Measurements from ENCODE around the gene SNUPN. TPM values are rescaled to one million over a fixed set of nuclear protein-coding genes. Genes with fewer than 3 reads are reported as not detected.

Gene SNUPN
- polyA plus RNA-seq, 1 of the 3 experiments (the other 2 are of a cell fraction): 31.7 TPM

GRCh38 chr15:75654201-75654907 is 28.8 kb upstream of the SNUPN start:
- Histone ChIP-seq H3K79me2 (ENCODE audit: insufficient read depth) (peaks cover 75% of the 10 kb centered on the region), H3K9ac (no peak overlapping the region), H2AFZ (ENCODE audit: low read depth) (no peak overlapping the region), H3K9me3 (no peaks in the 10 kb centered on the region), H3K27me3 (ENCODE audit: insufficient read depth) (no peaks in the 10 kb centered on the region), H3K36me3 (replicated peaks in 1 of 2; ENCODE audit: control insufficient read depth in 1 of 2, insufficient read depth in 2 of 2, low read length in 1 of 2) (peaks cover 8 to 10% of the 10 kb centered on the region in 2 experiments), H4K20me1 (ENCODE audit: insufficient read depth) (peaks cover 64% of the 10 kb centered on the region), H3K4me1 (ENCODE audit: control insufficient read depth in 1 of 2, insufficient read depth in 2 of 2, low read depth in 1 of 2, low read length in 1 of 2) (peaks cover 7 to 41% of the 10 kb centered on the region in 2 experiments; a peak in 1 of 4 replicates), H3K4me3 (ENCODE audit: low read depth in 2 of 2, low read length in 1 of 2) (no peak overlapping the region), H3K9me2 (no peaks in the 10 kb centered on the region), H3K4me2 (peak overlapping the region; percentile 7; the same call in 1 of the 2 replicates), H3K27ac (ENCODE audit: low read depth in 2 of 2, low read length in 1 of 2) (no peak overlapping the region), H3F3A (replicated peaks; ENCODE audit: insufficient read depth) (no peaks in the 10 kb centered on the region)
- CTCF ChIA-PET: interaction anchor here (1.1 to 1.7 kb wide), 2 partner anchors 14 kb away, joined by 3 to 5 read pairs; partner anchors contain the start of gene IMP3
- 92% methylated on average over 4 of the region's 4 CpGs for WGBS (ENCODE audit: low lambda C conversion rate)
- POLR2A ChIA-PET: no interaction called here
- no peak for DNase-seq
- TF ChIP-seq CHD2 (IDR thresholded peaks at IDR 0.05; ENCODE audit: low read length, partially characterized antibody) (no peak), RCOR1 (IDR thresholded peaks at IDR 0.05; ENCODE audit: low read length) (no peak), YY1 (IDR thresholded peaks at IDR 0.05; ENCODE audit: low read depth) (no peak), POLR2AphosphoS5 (IDR thresholded peaks at IDR 0.05; ENCODE audit: low read depth, low read length) (no peak), TCF12 (IDR thresholded peaks at IDR 0.05) (no peak), GABPA (IDR thresholded peaks at IDR 0.05; ENCODE audit: low read depth) (no peak), REST (IDR thresholded peaks at IDR 0.05; ENCODE audit: low read depth, low read length) (no peak), MAX (IDR thresholded peaks at IDR 0.05; ENCODE audit: low read depth) (no peak), USF1 (IDR thresholded peaks at IDR 0.05; ENCODE audit: borderline replicate concordance, low read depth) (no peak), RAD21 (IDR thresholded peaks at IDR 0.05; ENCODE audit: low read length) (no peak), NFIC (IDR thresholded peaks at IDR 0.05; ENCODE audit: borderline replicate concordance) (no peak)

GRCh38 chr15:75653347-75653913 is 27.9 kb upstream of the SNUPN start:
- peaks cover 85% of the 10 kb centered on the region for H3K79me2 ChIP-seq (ENCODE audit: insufficient read depth)
- POLR2A ChIA-PET: no interaction called here
- H3K4me3 ChIP-seq (ENCODE audit: low read depth in 2 of 2, low read length in 1 of 2): no peak overlapping the region

More at GRCh38 chr15:75653347-75653913, 27.9 kb upstream of the SNUPN start:
- peaks cover 64% of the 10 kb centered on the region for H4K20me1 ChIP-seq (ENCODE audit: insufficient read depth)
- peaks cover 9 to 46% of the 10 kb centered on the region in 2 experiments; a peak in 2 of 4 replicates for H3K4me1 ChIP-seq (ENCODE audit: control insufficient read depth in 1 of 2, insufficient read depth in 2 of 2, low read depth in 1 of 2, low read length in 1 of 2)
- H3K4me2 ChIP-seq: peak overlapping the region; percentile 99
- no peaks in the 10 kb centered on the region for H3K9me2 ChIP-seq
- peaks cover 8 to 10% of the 10 kb centered on the region in 2 experiments for H3K36me3 ChIP-seq (replicated peaks in 1 of 2; ENCODE audit: control insufficient read depth in 1 of 2, insufficient read depth in 2 of 2, low read length in 1 of 2)
- H3F3A ChIP-seq (replicated peaks; ENCODE audit: insufficient read depth): no peaks in the 10 kb centered on the region
- H3K27ac ChIP-seq (ENCODE audit: low read depth in 2 of 2, low read length in 1 of 2): no peak overlapping the region
- no peaks in the 10 kb centered on the region for H3K9me3 ChIP-seq
- no peaks in the 10 kb centered on the region for H3K27me3 ChIP-seq (ENCODE audit: insufficient read depth)
- TF ChIP-seq SIN3A (IDR thresholded peaks at IDR 0.05; ENCODE audit: borderline replicate concordance, low read depth, low read length) (no peak), RFX5 (IDR thresholded peaks at IDR 0.05; ENCODE audit: low read length) (no peak), EZH2phosphoT487 (IDR thresholded peaks at IDR 0.05; ENCODE audit: borderline replicate concordance, low read depth) (no peak), ZBTB33 (IDR thresholded peaks at IDR 0.05; ENCODE audit: borderline replicate concordance, low read depth) (no peak), USF1 (IDR thresholded peaks at IDR 0.05; ENCODE audit: borderline replicate concordance, low read depth) (no peak), YY1 (IDR thresholded peaks at IDR 0.05; ENCODE audit: low read depth) (no peak)
- WGBS (ENCODE audit: low lambda C conversion rate): 93% methylated on average over 16 of the region's 16 CpGs
- DNase-seq: no peak
- H2AFZ ChIP-seq (ENCODE audit: low read depth): no peak overlapping the region
- H3K9ac ChIP-seq: no peak overlapping the region
- CTCF ChIA-PET: interaction anchor here (1.7 kb wide), 1 partner anchor 15 kb away, joined by 3 read pairs; no protein-coding TSS in a partner anchor

Data from SK-N-SH (cell line).